ENCODE results near the gene AGBL4.

GRCh38 chr1:48955774-48956173, 1068.0 kb downstream of the AGBL4 start:
- TF ChIP-seq, protein P1, sequence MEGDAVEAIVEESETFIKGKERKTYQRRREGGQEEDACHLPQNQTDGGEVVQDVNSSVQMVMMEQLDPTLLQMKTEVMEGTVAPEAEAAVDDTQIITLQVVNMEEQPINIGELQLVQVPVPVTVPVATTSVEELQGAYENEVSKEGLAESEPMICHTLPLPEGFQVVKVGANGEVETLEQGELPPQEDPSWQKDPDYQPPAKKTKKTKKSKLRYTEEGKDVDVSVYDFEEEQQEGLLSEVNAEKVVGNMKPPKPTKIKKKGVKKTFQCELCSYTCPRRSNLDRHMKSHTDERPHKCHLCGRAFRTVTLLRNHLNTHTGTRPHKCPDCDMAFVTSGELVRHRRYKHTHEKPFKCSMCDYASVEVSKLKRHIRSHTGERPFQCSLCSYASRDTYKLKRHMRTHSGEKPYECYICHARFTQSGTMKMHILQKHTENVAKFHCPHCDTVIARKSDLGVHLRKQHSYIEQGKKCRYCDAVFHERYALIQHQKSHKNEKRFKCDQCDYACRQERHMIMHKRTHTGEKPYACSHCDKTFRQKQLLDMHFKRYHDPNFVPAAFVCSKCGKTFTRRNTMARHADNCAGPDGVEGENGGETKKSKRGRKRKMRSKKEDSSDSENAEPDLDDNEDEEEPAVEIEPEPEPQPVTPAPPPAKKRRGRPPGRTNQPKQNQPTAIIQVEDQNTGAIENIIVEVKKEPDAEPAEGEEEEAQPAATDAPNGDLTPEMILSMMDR (conservative IDR thresholded peaks at IDR 0.05 in 1 of 2, IDR thresholded peaks at IDR 0.05 in 1 of 2; ENCODE audit: extremely low read depth in 1 of 2, insufficient read depth in 1 of 2, low read depth in 1 of 2, low read length in 2 of 2): no peak
- no peak for TF ChIP-seq EZH2 (IDR thresholded peaks at IDR 0.05; ENCODE audit: borderline replicate concordance, low read length)

Measured in mammary epithelial cell (primary cell).